ENCODE measurements around the gene SNTG2.

DNA sequence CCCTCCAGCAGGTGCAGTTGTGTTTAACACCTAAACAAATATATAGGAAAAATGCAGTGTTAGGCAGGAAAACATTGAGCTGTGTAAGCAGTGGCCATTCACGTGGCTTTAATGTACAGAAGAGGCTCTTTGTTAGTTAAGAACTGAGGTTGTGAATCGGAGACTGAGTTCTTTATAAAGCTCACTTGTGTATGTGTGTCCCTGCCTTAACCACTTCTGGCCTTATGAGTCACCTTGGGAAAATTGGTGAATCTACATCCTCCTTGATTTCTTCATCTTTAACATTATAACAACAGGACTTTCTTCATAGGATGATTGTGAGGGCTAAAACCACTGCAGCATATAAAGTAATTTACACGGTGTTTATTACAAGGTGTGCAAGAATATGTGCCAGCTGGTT is 274.3 kb downstream of the SNTG2 start:
- TF ChIP-seq EZH2 (IDR thresholded peaks at IDR 0.05), result no peak
- no peak for TF ChIP-seq POLR2AphosphoS5 (IDR thresholded peaks at IDR 0.05; ENCODE audit: borderline replicate concordance, low read depth, low read length)
- no peak for TF ChIP-seq FOXP2 (optimal IDR thresholded peaks at IDR 0.05; ENCODE audit: control extremely low read depth, extremely low read length, insufficient read depth)
